22Rv1 (cell line): Measurements from ENCODE around the gene JARID2.

ENCODE experiments used
- H3K27ac ChIP-seq: fragments of 450-650 bp; 2 replicates; pipeline ENCODE4 v1.5.1; 2017
- CTCF ChIP-seq: fragments of 450-650 bp; IDR thresholded peaks from 2 replicates; pipeline ENCODE4 v1.5.1; 2017; ENCODE audit warnings: mild to moderate bottlenecking
- ZFX ChIP-seq: fragments of 450-650 bp; IDR thresholded peaks from 2 replicates; pipeline ENCODE4 v1.6.1; 2017; ENCODE audit warnings: antibody characterized with exemption, borderline replicate concordance

The JARID2 gene

GRCh38 chr6:15301179-15302006, 55.5 kb downstream of the JARID2 start:
- no peak overlapping the region for H3K27ac ChIP-seq
- TF ChIP-seq CTCF (no peak), ZFX (no peak)

DNA sequence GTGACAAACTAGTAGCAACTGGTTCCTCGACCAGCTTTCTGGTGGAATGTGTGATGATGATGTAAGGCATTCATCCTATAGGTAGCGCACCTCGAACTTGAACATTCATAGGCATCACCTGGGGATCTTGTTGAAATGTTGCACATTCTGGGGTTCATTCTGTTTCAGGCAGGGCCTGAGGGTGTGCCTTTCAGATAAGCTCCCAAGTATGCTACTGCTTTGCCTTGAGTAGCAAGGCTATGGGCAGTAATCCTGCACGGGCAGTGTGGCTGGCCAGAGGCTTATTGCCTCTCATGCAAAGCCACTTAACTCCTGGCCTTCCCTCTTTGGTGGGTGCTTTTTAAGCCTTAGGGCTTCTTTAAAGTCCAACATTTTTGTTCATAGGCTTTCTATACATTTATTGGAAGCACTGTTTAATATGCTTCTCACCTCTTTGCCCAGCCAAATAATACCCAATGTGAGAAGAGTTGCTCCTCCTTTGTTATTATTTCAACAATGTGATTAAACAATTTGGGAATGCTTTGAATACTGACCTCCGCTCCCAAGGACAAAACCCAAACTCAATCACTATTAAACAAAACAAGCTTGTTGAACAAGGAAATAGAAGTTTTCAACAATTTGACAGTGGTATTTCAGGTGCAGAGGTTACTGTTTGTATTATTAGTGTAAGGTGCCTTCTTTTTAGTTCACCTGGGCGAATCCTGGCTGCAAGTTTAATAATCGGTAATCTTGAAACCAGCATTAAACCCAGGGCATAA, 57.5 kb downstream of the JARID2 start:
- no peak overlapping the region for H3K27ac ChIP-seq
- TF ChIP-seq ZFX, result no peak
- no peak for TF ChIP-seq CTCF

GRCh38 chr6:15303920-15304291, 58.0 kb downstream of the JARID2 start:
- H3K27ac ChIP-seq, result no peak overlapping the region

DNA sequence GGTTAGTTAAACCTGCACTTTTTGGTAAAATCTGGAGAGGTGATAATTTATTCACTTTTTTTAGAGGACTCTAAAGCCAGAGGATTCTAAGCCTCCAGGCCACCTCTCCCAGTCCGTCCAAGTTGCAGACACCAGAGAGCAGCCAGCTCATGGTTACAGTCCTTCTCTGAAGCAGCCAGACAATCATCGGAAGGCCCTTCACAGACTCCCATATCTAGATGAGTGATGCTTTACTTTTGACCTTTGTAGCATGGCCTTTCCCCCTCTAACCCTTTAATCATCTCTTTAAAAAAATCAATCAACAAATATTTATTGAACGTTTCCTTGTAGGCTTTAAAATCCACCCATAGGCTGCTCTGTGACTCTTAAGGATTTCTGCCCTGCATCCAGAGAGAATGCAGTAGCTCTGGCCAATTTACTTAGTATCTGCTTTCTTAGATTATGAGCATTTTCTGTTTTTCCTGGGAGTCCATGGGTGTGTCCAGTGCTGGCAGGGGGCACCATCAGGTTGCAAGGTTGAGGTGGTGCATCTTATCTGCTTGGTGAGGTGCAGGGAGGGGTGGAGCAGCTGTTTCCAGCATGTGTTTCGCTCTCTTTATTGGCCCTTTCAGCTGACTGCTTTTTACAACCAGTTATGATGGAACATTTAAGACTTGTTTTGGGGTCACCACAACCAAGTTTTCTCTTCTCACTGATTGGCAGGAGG, 58.6 kb downstream of the JARID2 start:
- no peak overlapping the region for H3K27ac ChIP-seq
- TF ChIP-seq ZFX, result no peak
- no peak for TF ChIP-seq CTCF

More at GRCh38 chr6:15303920-15304291, 58.0 kb downstream of the JARID2 start:
- TF ChIP-seq CTCF, result no peak
- TF ChIP-seq ZFX, result no peak

DNA sequence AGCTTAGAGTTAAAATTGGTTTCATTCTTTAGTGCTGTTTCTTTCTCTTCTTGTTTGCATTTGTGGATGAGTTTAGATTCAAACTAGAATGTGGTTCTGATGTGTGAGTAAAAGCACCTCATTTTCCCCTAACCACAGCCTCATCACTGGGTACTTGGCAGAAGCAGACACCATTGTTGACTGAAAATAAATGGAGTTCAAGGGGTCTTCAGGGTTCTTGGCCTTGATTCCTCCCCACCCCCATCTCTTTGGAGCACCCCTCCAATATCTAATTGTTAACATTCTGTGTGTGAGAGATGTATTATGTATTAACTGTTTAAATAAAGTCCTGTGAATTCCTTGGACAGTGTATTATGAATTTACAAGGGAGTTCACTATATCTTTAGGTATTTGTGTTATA, 59.6 kb downstream of the JARID2 start:
- TF ChIP-seq CTCF (no peak), ZFX (no peak)
- H3K27ac ChIP-seq, result no peak overlapping the region

DNA sequence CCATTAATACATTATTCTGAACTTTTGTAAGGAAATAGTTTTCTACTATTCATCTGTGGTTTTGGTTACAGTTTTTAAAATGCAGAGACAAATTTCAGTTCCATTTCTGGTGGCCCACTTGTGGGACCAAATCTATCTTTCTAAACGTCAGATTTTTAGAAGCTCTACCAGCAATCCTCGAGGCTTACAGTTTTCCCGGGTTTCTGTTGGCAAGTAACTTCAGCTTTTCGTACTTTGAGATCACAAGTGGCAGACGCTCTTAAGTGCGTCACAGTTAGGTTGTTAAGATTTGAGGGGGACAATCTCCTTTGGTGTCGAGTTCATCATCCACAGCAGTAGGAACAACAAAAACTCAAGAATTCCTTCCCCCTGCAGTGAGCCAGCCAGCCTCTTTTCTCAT, 60.0 kb downstream of the JARID2 start:
- TF ChIP-seq ZFX, result no peak
- no peak for TF ChIP-seq CTCF
- no peak overlapping the region for H3K27ac ChIP-seq
